GM19468 (cell line): ENCODE measurements around the gene TMA7.
A peak's percentile ranks its signal among the peaks of the same experiment; 100 is the strongest.

Experiments used
- ATAC-seq: cut with Tn5 transposase; IDR thresholded peaks from one replicate; pipeline ENCODE4 v1.9.1; 2021; ENCODE audit warnings: mild to moderate bottlenecking, moderate library complexity, moderate number of reproducible peaks; ENCODE audit not compliant: unreplicated experiment; ENCODE audit errors: extremely low read depth

The TMA7 gene

GRCh38 chr3:48420561-48420960 lies 19.5 kb upstream of the TMA7 start:
- no peak for ATAC-seq

GRCh38 chr3:48422272-48422671 lies 17.8 kb upstream of the TMA7 start:
- ATAC-seq: no peak

- ATAC-seq: no peak
Observed at GRCh38 chr3:48422681-48423080, 17.4 kb upstream of the TMA7 start.

GRCh38 chr3:48423241-48423882 lies 16.7 kb upstream of the TMA7 start:
- no peak for ATAC-seq

- no peak for ATAC-seq
Observed at GRCh38 chr3:48423883-48424695, 16.0 kb upstream of the TMA7 start.

- no peak for ATAC-seq
Observed at GRCh38 chr3:48425281-48425812, 14.7 kb upstream of the TMA7 start.

GRCh38 chr3:48426401-48426909 lies 13.6 kb upstream of the TMA7 start:
- ATAC-seq: no peak

GRCh38 chr3:48426944-48427629 lies 13.0 kb upstream of the TMA7 start:
- no peak for ATAC-seq

- ATAC-seq: no peak
Observed at GRCh38 chr3:48427630-48427962, 12.5 kb upstream of the TMA7 start.

- ATAC-seq: no peak
Observed at GRCh38 chr3:48428088-48428571, 11.9 kb upstream of the TMA7 start.

GRCh38 chr3:48428572-48429316 lies 11.3 kb upstream of the TMA7 start:
- no peak for ATAC-seq

GRCh38 chr3:48429317-48429959 lies 10.6 kb upstream of the TMA7 start:
- ATAC-seq: peak; percentile 37

- ATAC-seq: no peak
Observed at GRCh38 chr3:48429960-48430707, 9.9 kb upstream of the TMA7 start, which contains the start of gene PLXNB1. PLXNB1 (minus strand) TSS chr3:48430086; CDS start chr3:48424611, 5,475 bp downstream.

- no peak for ATAC-seq
Observed at GRCh38 chr3:48430708-48431101, 9.4 kb upstream of the TMA7 start.

- no peak for ATAC-seq
Observed at GRCh38 chr3:48431224-48432029, 8.6 kb upstream of the TMA7 start.

- ATAC-seq: no peak
Observed at GRCh38 chr3:48432411-48433371, 7.4 kb upstream of the TMA7 start.
